Sigmoid colon (tissue), 4 donors: ENCODE data around the gene CRAT.

Experiments
- EP300 ChIP-seq, 4 donors: sonication (generic); formaldehyde crosslinking; IDR thresholded peaks; one replicate each; pipeline ENCODE4 v1.6.1; 2017; ENCODE audit warnings: antibody characterized with exemption in 4 of 4
- POLR2A ChIP-seq, 2 donors: fragments of 450-650 bp; IDR thresholded peaks; one replicate each; pipeline ENCODE4 v1.6.1; 2016; ENCODE audit warnings: antibody characterized with exemption in 2 of 2, mild to moderate bottlenecking in 2 of 2, moderate library complexity in 2 of 2
- POLR2AphosphoS5 ChIP-seq, 4 donors: sonication (generic); formaldehyde crosslinking; IDR thresholded peaks; one replicate each; pipeline ENCODE4 v1.6.1; 2017; ENCODE audit warnings: antibody characterized with exemption in 4 of 4
- TF ChIP-seq, protein P1 (sequence below), 4 experiments: fragments of 450-650 bp in 3 of 4; fragments of 200-600 bp in 1 of 4; IDR thresholded peaks; one replicate each; pipeline ENCODE4 v1.5.1; 2016 to 2019; ENCODE audit warnings: antibody characterized with exemption in 4 of 4, mild to moderate bottlenecking in 3 of 4, moderate library complexity in 2 of 4

- TF ChIP-seq, protein P1, sequence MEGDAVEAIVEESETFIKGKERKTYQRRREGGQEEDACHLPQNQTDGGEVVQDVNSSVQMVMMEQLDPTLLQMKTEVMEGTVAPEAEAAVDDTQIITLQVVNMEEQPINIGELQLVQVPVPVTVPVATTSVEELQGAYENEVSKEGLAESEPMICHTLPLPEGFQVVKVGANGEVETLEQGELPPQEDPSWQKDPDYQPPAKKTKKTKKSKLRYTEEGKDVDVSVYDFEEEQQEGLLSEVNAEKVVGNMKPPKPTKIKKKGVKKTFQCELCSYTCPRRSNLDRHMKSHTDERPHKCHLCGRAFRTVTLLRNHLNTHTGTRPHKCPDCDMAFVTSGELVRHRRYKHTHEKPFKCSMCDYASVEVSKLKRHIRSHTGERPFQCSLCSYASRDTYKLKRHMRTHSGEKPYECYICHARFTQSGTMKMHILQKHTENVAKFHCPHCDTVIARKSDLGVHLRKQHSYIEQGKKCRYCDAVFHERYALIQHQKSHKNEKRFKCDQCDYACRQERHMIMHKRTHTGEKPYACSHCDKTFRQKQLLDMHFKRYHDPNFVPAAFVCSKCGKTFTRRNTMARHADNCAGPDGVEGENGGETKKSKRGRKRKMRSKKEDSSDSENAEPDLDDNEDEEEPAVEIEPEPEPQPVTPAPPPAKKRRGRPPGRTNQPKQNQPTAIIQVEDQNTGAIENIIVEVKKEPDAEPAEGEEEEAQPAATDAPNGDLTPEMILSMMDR (IDR thresholded peaks at IDR 0.05): no peak
- TF ChIP-seq POLR2AphosphoS5 (IDR thresholded peaks at IDR 0.05) (no peak), POLR2A (IDR thresholded peaks at IDR 0.05) (no peak), EP300 (IDR thresholded peaks at IDR 0.05) (no peak)
Observed at GRCh38 chr9:129107651-129108050, 2.9 kb downstream of the CRAT start.
